PC-9 (cell line): ENCODE measurements around the gene TTLL5. TPM values are rescaled to one million over a fixed set of nuclear protein-coding genes. Genes with fewer than 3 reads are reported as not detected.

Experiments used
- BruUV-seq: library from RNA; stranded (reverse); fragments of 400-500 nt; replicated peaks from 2 replicates; lab custom pipeline; 2021; lab: Mats Ljungman, UMichigan
- CTCF ChIA-PET: fragments of 300-600 bp; sonication (Branson Sonifier 250); formaldehyde crosslinking; loops from one replicate; lab custom pipeline; 2022; ENCODE audit warnings: antibody characterized with exemption; lab: Charles Lee
- POLR2A ChIA-PET: fragments of 300-600 bp; sonication (Branson Sonifier 250); formaldehyde crosslinking; loops from one replicate; lab custom pipeline; 2022; ENCODE audit warnings: antibody characterized with exemption; ENCODE audit not compliant: unreplicated experiment; lab: Charles Lee
- DNase-seq, 2 experiments: peaks; one replicate each; pipeline versions ENCODE4 v3.0.0 to v3.0.0-alpha.2; 2015 to 2022; ENCODE audit warnings: mixed read lengths in 1 of 2
- H2AFZ ChIP-seq: fragments of 200-600 bp; sonication (generic); 2 replicates; pipeline ENCODE4 v1.8.1; 2017; ENCODE audit warnings: antibody characterized with exemption
- H3F3A ChIP-seq: fragments of 200-600 bp; sonication (generic); 2 replicates; pipeline ENCODE4 v1.8.1; 2017; ENCODE audit warnings: antibody characterized with exemption, mild to moderate bottlenecking, low read depth; ENCODE audit not compliant: insufficient read depth
- H3K27ac ChIP-seq: fragments of 200-600 bp; sonication (generic); 2 replicates; pipeline ENCODE4 v1.6.1; 2016; ENCODE audit warnings: mixed run types
- H3K27me3 ChIP-seq: fragments of 200-600 bp; sonication (generic); 2 replicates; pipeline ENCODE4 v1.6.1; 2016; ENCODE audit warnings: low read depth, mixed run types; ENCODE audit not compliant: insufficient read depth
- H3K36me3 ChIP-seq: fragments of 200-600 bp; sonication (generic); 2 replicates; pipeline ENCODE4 v1.6.1; 2016; ENCODE audit warnings: low read depth, mixed run types
- H3K4me1 ChIP-seq: fragments of 200-600 bp; sonication (generic); replicated peaks from 2 replicates; pipeline ENCODE4 v1.6.1; 2016; ENCODE audit warnings: mixed run types; ENCODE audit not compliant: insufficient read depth
- H3K4me2 ChIP-seq: fragments of 200-600 bp; sonication (generic); 2 replicates; pipeline ENCODE4 v1.6.1; 2017; ENCODE audit warnings: mixed run types
- H3K4me3 ChIP-seq: fragments of 200-600 bp; sonication (generic); 2 replicates; pipeline ENCODE4 v1.6.1; 2016; ENCODE audit warnings: mixed run types
- H3K79me2 ChIP-seq: fragments of 200-600 bp; sonication (generic); 2 replicates; pipeline ENCODE4 v1.6.1; 2017; ENCODE audit warnings: low read depth, mixed run types
- H3K9me2 ChIP-seq: fragments of 200-600 bp; sonication (generic); 2 replicates; pipeline ENCODE4 v1.8.1; 2017; ENCODE audit warnings: mild to moderate bottlenecking; ENCODE audit not compliant: insufficient read depth
- H3K9me3 ChIP-seq: fragments of 200-600 bp; sonication (generic); 2 replicates; pipeline ENCODE4 v1.8.1; 2016; ENCODE audit warnings: low read depth; ENCODE audit not compliant: insufficient read depth
- H4K20me1 ChIP-seq: fragments of 200-600 bp; sonication (generic); 2 replicates; pipeline ENCODE4 v1.8.1; 2017; ENCODE audit not compliant: insufficient read depth
- CTCF ChIP-seq: fragments of 200-600 bp; sonication (generic); conservative IDR thresholded peaks from 2 replicates; pipeline ENCODE4 v1.6.1; 2017; ENCODE audit warnings: mixed run types, antibody characterized with exemption, mild to moderate bottlenecking, moderate library complexity
- EZH2 ChIP-seq: fragments of 200-600 bp; sonication (generic); IDR thresholded peaks from 2 replicates; pipeline ENCODE4 v1.8.0; 2017; ENCODE audit warnings: antibody characterized with exemption, low read depth
- intact Hi-C: fragments of 100-400 bp; cut with micrococcal nuclease; formaldehyde crosslinking; loops from one replicate; pipeline ENCODE4 v1.10.0; 2022; ENCODE audit not compliant: unreplicated experiment
- total RNA-seq: library from RNA; stranded (reverse); gene quantifications from 2 replicates; pipeline ENCODE4 v1.2.3, GENCODE V29; 2021

TTLL5 gene
- total RNA-seq, 1 experiment from 2014 or later: 75.3 TPM

GRCh38 chr14:75736845-75737485, 75.9 kb downstream of the TTLL5 start:
- Histone ChIP-seq H4K20me1 (no peaks in the 10 kb centered on the region), H3K4me3 (no peak overlapping the region), H3K79me2 (no peaks in the 10 kb centered on the region), H3K27me3 (no peaks in the 10 kb centered on the region), H2AFZ (no peak overlapping the region), H3K9me2 (no peaks in the 10 kb centered on the region), H3K4me2 (no peak overlapping the region), H3K9me3 (no peaks in the 10 kb centered on the region), H3K36me3 (peaks cover 9% of the 10 kb centered on the region; the same call in 1 of the 2 replicates), H3K27ac (no peak overlapping the region), H3F3A (no peaks in the 10 kb centered on the region), H3K4me1 (no peaks in the 10 kb centered on the region)
- no peak for TF ChIP-seq EZH2
- no peak for TF ChIP-seq CTCF
- POLR2A ChIA-PET: no interaction called here
- intact Hi-C loops: no loop called here
- CTCF ChIA-PET: no interaction called here
- no TSS peak for BruUV-seq
- DNase-seq: peak in 1 of 2 experiments; percentile 40

GRCh38 chr14:75738192-75738591, 77.1 kb downstream of the TTLL5 start:
- H3K9me3 ChIP-seq: no peaks in the 10 kb centered on the region
- TF ChIP-seq EZH2 (no peak), CTCF (no peak)
- H3F3A ChIP-seq: no peaks in the 10 kb centered on the region
- no peak overlapping the region for H3K27ac ChIP-seq
- H2AFZ ChIP-seq: no peak overlapping the region
- H3K79me2 ChIP-seq: no peaks in the 10 kb centered on the region
- no peaks in the 10 kb centered on the region for H3K9me2 ChIP-seq
- no peaks in the 10 kb centered on the region for H4K20me1 ChIP-seq
- BruUV-seq: no TSS peak
- H3K27me3 ChIP-seq: no peaks in the 10 kb centered on the region
- H3K36me3 ChIP-seq: peaks cover 8% of the 10 kb centered on the region; the same call in 1 of the 2 replicates
- H3K4me2 ChIP-seq: no peak overlapping the region
- DNase-seq: no peak
- ChIA-PET CTCF (interaction anchor here (1.1 kb wide), 1 partner anchor 29 kb away, joined by 3 read pairs; no protein-coding TSS in a partner anchor), POLR2A (interaction anchor here (0.6 kb wide), 1 partner anchor 300 kb away, joined by 13 read pairs; no protein-coding TSS in a partner anchor)
- H3K4me1 ChIP-seq: no peaks in the 10 kb centered on the region
- H3K4me3 ChIP-seq: no peak overlapping the region
- intact Hi-C loops: no loop called here

- H3K4me3 ChIP-seq: no peak overlapping the region
- H3K36me3 ChIP-seq: peaks cover 11% of the 10 kb centered on the region; the same call in 1 of the 2 replicates
- H3K9me3 ChIP-seq: no peaks in the 10 kb centered on the region
- intact Hi-C loops: no loop called here
- no peaks in the 10 kb centered on the region for H3K9me2 ChIP-seq
- TF ChIP-seq EZH2: no peak
- TF ChIP-seq CTCF: no peak
- no peaks in the 10 kb centered on the region for H4K20me1 ChIP-seq
- ChIA-PET CTCF (no interaction called here), POLR2A (no interaction called here)
- no TSS peak for BruUV-seq
- no peak overlapping the region for H3K27ac ChIP-seq
- no peaks in the 10 kb centered on the region for H3K4me1 ChIP-seq
- no peak overlapping the region for H2AFZ ChIP-seq
- no peaks in the 10 kb centered on the region for H3K79me2 ChIP-seq
- DNase-seq: no peak
- peaks cover 5% of the 10 kb centered on the region; the same call in 1 of the 2 replicates for H3F3A ChIP-seq
- H3K4me2 ChIP-seq: no peak overlapping the region
- no peaks in the 10 kb centered on the region for H3K27me3 ChIP-seq
These were observed 81.8 kb downstream of the TTLL5 start for GRCh38 chr14:75742867-75743266.
